Thyroid gland (tissue), 4 donors: ENCODE results near the gene PUM2.

Source experiments
- POLR2A ChIP-seq, 2 donors: fragments of 450-650 bp; IDR thresholded peaks; one replicate each; pipeline ENCODE4 v1.6.1; 2017; ENCODE audit warnings: antibody characterized with exemption in 2 of 2, mild to moderate bottlenecking in 2 of 2, moderate library complexity in 1 of 2
- TF ChIP-seq, protein P1 (sequence below), 6 experiments: fragments of 200-600 bp in 3 of 6; fragments of 450-650 bp in 3 of 6; sonication (generic) in 3 of 6; IDR thresholded peaks; one replicate each; pipeline ENCODE4 v1.5.1; 2016 to 2019; ENCODE audit warnings: antibody characterized with exemption in 6 of 6, mild to moderate bottlenecking in 2 of 6, inconsistent platforms in 1 of 6, moderate library complexity in 1 of 6

DNA sequence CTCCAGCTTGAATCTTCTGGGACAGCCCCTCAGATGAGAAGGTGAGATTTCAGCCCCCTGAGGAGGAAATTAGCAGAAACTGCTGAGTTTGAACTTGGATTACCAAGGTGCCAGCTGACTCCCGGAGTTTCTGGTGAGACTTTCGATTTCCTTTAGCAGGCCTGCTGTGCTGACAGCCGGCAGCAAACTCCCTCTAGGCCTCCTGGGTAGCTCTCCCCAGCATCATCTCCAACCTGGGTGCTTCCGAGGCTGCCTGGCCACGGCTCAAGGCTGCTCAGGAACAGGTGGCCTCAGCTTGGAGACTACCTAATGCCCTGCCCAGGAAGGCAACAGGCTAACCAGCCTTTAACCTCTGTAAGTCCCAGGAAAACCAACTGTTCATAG lies 142.2 kb downstream of the PUM2 start:
- TF ChIP-seq, protein P1, sequence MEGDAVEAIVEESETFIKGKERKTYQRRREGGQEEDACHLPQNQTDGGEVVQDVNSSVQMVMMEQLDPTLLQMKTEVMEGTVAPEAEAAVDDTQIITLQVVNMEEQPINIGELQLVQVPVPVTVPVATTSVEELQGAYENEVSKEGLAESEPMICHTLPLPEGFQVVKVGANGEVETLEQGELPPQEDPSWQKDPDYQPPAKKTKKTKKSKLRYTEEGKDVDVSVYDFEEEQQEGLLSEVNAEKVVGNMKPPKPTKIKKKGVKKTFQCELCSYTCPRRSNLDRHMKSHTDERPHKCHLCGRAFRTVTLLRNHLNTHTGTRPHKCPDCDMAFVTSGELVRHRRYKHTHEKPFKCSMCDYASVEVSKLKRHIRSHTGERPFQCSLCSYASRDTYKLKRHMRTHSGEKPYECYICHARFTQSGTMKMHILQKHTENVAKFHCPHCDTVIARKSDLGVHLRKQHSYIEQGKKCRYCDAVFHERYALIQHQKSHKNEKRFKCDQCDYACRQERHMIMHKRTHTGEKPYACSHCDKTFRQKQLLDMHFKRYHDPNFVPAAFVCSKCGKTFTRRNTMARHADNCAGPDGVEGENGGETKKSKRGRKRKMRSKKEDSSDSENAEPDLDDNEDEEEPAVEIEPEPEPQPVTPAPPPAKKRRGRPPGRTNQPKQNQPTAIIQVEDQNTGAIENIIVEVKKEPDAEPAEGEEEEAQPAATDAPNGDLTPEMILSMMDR (IDR thresholded peaks at IDR 0.05): no peak
- TF ChIP-seq POLR2A (IDR thresholded peaks at IDR 0.05): no peak
